ENCODE measurements around the gene MCM3.

DNA sequence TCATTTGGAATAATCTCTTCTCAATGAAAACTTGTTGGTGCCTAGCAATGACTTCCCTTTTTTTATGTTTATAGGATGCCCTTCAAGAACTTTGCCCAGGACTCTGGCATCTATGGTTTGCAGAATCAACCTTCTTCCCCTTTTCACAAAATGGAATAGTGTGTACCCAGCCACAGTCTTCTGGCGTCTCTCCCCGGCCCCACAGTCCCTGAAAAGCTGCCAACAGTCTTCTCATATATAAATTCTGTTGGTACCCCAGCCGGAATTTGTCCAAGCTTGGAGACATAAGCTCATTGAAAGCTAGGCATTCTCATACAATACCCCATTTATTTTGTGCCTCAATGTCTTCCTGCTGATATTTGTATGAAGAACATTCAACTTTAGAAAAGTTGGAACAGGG, 26.4 kb upstream of the MCM3 start:
- TF ChIP-seq, protein P1, sequence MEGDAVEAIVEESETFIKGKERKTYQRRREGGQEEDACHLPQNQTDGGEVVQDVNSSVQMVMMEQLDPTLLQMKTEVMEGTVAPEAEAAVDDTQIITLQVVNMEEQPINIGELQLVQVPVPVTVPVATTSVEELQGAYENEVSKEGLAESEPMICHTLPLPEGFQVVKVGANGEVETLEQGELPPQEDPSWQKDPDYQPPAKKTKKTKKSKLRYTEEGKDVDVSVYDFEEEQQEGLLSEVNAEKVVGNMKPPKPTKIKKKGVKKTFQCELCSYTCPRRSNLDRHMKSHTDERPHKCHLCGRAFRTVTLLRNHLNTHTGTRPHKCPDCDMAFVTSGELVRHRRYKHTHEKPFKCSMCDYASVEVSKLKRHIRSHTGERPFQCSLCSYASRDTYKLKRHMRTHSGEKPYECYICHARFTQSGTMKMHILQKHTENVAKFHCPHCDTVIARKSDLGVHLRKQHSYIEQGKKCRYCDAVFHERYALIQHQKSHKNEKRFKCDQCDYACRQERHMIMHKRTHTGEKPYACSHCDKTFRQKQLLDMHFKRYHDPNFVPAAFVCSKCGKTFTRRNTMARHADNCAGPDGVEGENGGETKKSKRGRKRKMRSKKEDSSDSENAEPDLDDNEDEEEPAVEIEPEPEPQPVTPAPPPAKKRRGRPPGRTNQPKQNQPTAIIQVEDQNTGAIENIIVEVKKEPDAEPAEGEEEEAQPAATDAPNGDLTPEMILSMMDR (IDR thresholded peaks at IDR 0.05), result no peak
- no peak for TF ChIP-seq POLR2AphosphoS5 (IDR thresholded peaks at IDR 0.05; ENCODE audit: low read depth, low read length)
- TF ChIP-seq, protein P2, sequence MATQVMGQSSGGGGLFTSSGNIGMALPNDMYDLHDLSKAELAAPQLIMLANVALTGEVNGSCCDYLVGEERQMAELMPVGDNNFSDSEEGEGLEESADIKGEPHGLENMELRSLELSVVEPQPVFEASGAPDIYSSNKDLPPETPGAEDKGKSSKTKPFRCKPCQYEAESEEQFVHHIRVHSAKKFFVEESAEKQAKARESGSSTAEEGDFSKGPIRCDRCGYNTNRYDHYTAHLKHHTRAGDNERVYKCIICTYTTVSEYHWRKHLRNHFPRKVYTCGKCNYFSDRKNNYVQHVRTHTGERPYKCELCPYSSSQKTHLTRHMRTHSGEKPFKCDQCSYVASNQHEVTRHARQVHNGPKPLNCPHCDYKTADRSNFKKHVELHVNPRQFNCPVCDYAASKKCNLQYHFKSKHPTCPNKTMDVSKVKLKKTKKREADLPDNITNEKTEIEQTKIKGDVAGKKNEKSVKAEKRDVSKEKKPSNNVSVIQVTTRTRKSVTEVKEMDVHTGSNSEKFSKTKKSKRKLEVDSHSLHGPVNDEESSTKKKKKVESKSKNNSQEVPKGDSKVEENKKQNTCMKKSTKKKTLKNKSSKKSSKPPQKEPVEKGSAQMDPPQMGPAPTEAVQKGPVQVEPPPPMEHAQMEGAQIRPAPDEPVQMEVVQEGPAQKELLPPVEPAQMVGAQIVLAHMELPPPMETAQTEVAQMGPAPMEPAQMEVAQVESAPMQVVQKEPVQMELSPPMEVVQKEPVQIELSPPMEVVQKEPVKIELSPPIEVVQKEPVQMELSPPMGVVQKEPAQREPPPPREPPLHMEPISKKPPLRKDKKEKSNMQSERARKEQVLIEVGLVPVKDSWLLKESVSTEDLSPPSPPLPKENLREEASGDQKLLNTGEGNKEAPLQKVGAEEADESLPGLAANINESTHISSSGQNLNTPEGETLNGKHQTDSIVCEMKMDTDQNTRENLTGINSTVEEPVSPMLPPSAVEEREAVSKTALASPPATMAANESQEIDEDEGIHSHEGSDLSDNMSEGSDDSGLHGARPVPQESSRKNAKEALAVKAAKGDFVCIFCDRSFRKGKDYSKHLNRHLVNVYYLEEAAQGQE (IDR thresholded peaks at IDR 0.05; ENCODE audit: insufficient read depth in 1 of 2, low read depth in 2 of 2, low read length in 1 of 2), result no peak
- no peak for TF ChIP-seq SIN3A (IDR thresholded peaks at IDR 0.05; ENCODE audit: borderline replicate concordance, insufficient read depth, low read depth, low read length)

Measured in Panc1 (cell line).